ENCODE measurements around the gene GOPC. TPM values are rescaled to one million over a fixed set of nuclear protein-coding genes. Genes with fewer than 3 reads are reported as not detected.
A peak's percentile ranks its signal among the peaks of the same experiment; 100 is the strongest.

GOPC gene
- total and polyA plus RNA-seq, 2 experiments from 2014 or later: 15.5 to 26.4 TPM

DNA sequence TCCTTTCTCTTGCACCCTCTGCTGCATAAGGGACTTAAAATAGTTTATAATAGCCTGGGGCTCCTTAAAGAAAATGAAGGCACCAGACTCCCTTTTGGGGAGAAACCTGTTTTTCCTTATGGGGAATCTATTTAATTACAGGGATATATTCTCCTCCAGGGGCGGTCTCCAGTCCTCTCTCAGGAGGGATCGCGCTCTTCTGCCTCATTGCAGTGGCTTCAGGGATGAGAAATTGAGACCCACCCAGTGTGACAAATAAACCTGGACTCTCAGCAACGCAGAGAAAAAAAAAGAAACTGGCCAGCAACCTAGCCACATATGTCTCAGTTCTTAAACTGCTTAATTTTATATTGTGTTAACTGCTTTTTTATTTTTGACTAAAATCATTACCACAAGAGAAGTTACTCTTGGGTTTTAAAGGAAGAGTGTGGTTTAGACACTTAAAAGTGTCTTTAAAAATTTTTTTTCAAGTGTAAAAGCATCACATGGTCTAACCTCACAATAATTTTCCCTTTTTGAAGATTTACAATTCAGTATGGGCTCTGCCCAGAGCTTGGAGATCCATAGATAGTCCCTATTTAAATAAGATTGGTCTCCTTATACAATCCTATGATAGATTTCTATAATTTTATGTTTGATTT is 11.7 kb upstream of the GOPC start:
- H3K9me3 Mint-ChIP-seq: peaks cover 13% of the 10 kb centered on the region
- ATAC-seq (peak; percentile 50), DNase-seq (ENCODE audit: low spot score) (peak; percentile 42)
- H3K27me3 Mint-ChIP-seq (ENCODE audit: insufficient read depth, low read depth, poor library complexity): peaks cover 8% of the 10 kb centered on the region
- TF ChIP-seq NANOG (IDR thresholded peaks at IDR 0.05; ENCODE audit: borderline replicate concordance): no peak
- TF ChIP-seq CREB1 (CRISPR knock-in tag; IDR thresholded peaks at IDR 0.05; ENCODE audit: low read depth): no peak
- TF ChIP-seq JUNB (IDR thresholded peaks at IDR 0.05; ENCODE audit: unreplicated experiment): no peak
- TF ChIP-seq, protein P1, sequence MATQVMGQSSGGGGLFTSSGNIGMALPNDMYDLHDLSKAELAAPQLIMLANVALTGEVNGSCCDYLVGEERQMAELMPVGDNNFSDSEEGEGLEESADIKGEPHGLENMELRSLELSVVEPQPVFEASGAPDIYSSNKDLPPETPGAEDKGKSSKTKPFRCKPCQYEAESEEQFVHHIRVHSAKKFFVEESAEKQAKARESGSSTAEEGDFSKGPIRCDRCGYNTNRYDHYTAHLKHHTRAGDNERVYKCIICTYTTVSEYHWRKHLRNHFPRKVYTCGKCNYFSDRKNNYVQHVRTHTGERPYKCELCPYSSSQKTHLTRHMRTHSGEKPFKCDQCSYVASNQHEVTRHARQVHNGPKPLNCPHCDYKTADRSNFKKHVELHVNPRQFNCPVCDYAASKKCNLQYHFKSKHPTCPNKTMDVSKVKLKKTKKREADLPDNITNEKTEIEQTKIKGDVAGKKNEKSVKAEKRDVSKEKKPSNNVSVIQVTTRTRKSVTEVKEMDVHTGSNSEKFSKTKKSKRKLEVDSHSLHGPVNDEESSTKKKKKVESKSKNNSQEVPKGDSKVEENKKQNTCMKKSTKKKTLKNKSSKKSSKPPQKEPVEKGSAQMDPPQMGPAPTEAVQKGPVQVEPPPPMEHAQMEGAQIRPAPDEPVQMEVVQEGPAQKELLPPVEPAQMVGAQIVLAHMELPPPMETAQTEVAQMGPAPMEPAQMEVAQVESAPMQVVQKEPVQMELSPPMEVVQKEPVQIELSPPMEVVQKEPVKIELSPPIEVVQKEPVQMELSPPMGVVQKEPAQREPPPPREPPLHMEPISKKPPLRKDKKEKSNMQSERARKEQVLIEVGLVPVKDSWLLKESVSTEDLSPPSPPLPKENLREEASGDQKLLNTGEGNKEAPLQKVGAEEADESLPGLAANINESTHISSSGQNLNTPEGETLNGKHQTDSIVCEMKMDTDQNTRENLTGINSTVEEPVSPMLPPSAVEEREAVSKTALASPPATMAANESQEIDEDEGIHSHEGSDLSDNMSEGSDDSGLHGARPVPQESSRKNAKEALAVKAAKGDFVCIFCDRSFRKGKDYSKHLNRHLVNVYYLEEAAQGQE (IDR thresholded peaks at IDR 0.05; ENCODE audit: unreplicated experiment): no peak
- TF ChIP-seq ZNF114 (CRISPR knock-in tag; IDR thresholded peaks at IDR 0.05): no peak
- no peak for TF ChIP-seq POLR2AphosphoS5 (IDR thresholded peaks at IDR 0.05; ENCODE audit: low read depth)
- TF ChIP-seq STAT1 (IDR thresholded peaks at IDR 0.05; ENCODE audit: unreplicated experiment): no peak
- TF ChIP-seq, protein P2, sequence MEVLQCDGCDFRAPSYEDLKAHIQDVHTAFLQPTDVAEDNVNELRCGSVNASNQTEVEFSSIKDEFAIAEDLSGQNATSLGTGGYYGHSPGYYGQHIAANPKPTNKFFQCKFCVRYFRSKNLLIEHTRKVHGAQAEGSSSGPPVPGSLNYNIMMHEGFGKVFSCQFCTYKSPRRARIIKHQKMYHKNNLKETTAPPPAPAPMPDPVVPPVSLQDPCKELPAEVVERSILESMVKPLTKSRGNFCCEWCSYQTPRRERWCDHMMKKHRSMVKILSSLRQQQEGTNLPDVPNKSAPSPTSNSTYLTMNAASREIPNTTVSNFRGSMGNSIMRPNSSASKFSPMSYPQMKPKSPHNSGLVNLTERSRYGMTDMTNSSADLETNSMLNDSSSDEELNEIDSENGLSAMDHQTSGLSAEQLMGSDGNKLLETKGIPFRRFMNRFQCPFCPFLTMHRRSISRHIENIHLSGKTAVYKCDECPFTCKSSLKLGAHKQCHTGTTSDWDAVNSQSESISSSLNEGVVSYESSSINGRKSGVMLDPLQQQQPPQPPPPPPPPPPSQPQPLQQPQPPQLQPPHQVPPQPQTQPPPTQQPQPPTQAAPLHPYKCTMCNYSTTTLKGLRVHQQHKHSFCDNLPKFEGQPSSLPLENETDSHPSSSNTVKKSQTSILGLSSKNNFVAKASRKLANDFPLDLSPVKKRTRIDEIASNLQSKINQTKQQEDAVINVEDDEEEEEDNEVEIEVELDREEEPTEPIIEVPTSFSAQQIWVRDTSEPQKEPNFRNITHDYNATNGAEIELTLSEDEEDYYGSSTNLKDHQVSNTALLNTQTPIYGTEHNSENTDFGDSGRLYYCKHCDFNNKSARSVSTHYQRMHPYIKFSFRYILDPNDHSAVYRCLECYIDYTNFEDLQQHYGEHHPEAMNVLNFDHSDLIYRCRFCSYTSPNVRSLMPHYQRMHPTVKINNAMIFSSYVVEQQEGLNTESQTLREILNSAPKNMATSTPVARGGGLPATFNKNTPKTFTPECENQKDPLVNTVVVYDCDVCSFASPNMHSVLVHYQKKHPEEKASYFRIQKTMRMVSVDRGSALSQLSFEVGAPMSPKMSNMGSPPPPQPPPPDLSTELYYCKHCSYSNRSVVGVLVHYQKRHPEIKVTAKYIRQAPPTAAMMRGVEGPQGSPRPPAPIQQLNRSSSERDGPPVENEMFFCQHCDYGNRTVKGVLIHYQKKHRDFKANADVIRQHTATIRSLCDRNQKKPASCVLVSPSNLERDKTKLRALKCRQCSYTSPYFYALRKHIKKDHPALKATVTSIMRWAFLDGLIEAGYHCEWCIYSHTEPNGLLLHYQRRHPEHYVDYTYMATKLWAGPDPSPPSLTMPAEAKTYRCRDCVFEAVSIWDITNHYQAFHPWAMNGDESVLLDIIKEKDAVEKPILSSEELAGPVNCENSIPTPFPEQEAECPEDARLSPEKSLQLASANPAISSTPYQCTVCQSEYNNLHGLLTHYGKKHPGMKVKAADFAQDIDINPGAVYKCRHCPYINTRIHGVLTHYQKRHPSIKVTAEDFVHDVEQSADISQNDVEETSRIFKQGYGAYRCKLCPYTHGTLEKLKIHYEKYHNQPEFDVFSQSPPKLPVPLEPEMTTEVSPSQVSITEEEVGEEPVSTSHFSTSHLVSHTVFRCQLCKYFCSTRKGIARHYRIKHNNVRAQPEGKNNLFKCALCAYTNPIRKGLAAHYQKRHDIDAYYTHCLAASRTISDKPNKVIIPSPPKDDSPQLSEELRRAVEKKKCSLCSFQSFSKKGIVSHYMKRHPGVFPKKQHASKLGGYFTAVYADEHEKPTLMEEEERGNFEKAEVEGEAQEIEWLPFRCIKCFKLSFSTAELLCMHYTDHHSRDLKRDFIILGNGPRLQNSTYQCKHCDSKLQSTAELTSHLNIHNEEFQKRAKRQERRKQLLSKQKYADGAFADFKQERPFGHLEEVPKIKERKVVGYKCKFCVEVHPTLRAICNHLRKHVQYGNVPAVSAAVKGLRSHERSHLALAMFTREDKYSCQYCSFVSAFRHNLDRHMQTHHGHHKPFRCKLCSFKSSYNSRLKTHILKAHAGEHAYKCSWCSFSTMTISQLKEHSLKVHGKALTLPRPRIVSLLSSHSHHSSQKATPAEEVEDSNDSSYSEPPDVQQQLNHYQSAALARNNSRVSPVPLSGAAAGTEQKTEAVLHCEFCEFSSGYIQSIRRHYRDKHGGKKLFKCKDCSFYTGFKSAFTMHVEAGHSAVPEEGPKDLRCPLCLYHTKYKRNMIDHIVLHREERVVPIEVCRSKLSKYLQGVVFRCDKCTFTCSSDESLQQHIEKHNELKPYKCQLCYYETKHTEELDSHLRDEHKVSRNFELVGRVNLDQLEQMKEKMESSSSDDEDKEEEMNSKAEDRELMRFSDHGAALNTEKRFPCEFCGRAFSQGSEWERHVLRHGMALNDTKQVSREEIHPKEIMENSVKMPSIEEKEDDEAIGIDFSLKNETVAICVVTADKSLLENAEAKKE (CRISPR knock-in tag; IDR thresholded peaks at IDR 0.05): no peak
- no peak for TF ChIP-seq EZH2 (IDR thresholded peaks at IDR 0.05; ENCODE audit: low read depth, unreplicated experiment)
- TF ChIP-seq, protein P3, sequence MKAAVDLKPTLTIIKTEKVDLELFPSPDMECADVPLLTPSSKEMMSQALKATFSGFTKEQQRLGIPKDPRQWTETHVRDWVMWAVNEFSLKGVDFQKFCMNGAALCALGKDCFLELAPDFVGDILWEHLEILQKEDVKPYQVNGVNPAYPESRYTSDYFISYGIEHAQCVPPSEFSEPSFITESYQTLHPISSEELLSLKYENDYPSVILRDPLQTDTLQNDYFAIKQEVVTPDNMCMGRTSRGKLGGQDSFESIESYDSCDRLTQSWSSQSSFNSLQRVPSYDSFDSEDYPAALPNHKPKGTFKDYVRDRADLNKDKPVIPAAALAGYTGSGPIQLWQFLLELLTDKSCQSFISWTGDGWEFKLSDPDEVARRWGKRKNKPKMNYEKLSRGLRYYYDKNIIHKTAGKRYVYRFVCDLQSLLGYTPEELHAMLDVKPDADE (IDR thresholded peaks at IDR 0.05): no peak
- no peak for TF ChIP-seq ZNF331 (CRISPR knock-in tag; IDR thresholded peaks at IDR 0.05; ENCODE audit: low read depth)
- TF ChIP-seq EZH2phosphoT487 (IDR thresholded peaks at IDR 0.05; ENCODE audit: unreplicated experiment): no peak
- TF ChIP-seq, protein P4, sequence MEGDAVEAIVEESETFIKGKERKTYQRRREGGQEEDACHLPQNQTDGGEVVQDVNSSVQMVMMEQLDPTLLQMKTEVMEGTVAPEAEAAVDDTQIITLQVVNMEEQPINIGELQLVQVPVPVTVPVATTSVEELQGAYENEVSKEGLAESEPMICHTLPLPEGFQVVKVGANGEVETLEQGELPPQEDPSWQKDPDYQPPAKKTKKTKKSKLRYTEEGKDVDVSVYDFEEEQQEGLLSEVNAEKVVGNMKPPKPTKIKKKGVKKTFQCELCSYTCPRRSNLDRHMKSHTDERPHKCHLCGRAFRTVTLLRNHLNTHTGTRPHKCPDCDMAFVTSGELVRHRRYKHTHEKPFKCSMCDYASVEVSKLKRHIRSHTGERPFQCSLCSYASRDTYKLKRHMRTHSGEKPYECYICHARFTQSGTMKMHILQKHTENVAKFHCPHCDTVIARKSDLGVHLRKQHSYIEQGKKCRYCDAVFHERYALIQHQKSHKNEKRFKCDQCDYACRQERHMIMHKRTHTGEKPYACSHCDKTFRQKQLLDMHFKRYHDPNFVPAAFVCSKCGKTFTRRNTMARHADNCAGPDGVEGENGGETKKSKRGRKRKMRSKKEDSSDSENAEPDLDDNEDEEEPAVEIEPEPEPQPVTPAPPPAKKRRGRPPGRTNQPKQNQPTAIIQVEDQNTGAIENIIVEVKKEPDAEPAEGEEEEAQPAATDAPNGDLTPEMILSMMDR (conservative IDR thresholded peaks at IDR 0.05; ENCODE audit: low read depth in 2 of 2): no peak
- peaks cover 40% of the 10 kb centered on the region for H3K4me1 Mint-ChIP-seq
- Histone ChIP-seq H3K4me3 (peak overlapping the region; percentile 32), H3K9me2 (ENCODE audit: insufficient read depth) (no peaks in the 10 kb centered on the region), H2AFZ (no peak overlapping the region), H3K27ac (ENCODE audit: low read depth) (peak overlapping the region; percentile 76), H4K20me1 (replicated peaks; ENCODE audit: insufficient read depth) (no peaks in the 10 kb centered on the region), H3K4me2 (peak overlapping the region; percentile 25), H3K27me3 (ENCODE audit: insufficient read depth) (no peaks in the 10 kb centered on the region), H3F3A (replicated peaks; ENCODE audit: low read depth) (no peaks in the 10 kb centered on the region), H3K79me2 (replicated peaks; ENCODE audit: insufficient read depth) (no peaks in the 10 kb centered on the region), H3K4me1 (ENCODE audit: insufficient read depth) (peaks cover 52% of the 10 kb centered on the region), H3K36me3 (ENCODE audit: insufficient read depth) (no peaks in the 10 kb centered on the region)
- peak overlapping the region; percentile 57 for H3K4me3 Mint-ChIP-seq
- H3K27ac Mint-ChIP-seq: peak overlapping the region; percentile 98
- H3K36me3 Mint-ChIP-seq (ENCODE audit: low read depth): peaks cover 9% of the 10 kb centered on the region; the same call in 2 of the 3 replicates
